HG02885 (cell line): Measurements from ENCODE around the gene DDT.
A peak's percentile ranks its signal among the peaks of the same experiment; 100 is the strongest.
"Not testable (repeated sequence)": the region's sequence is repeated elsewhere in the genome, so short reads cannot be mapped to it uniquely, and the experiment has no call there.

Experiments used
- ATAC-seq: cut with Tn5 transposase; IDR thresholded peaks from one replicate; pipeline ENCODE4 v1.9.1; 2021; ENCODE audit warnings: mild to moderate bottlenecking; ENCODE audit not compliant: unreplicated experiment, poor library complexity

Gene DDT

GRCh38 chr22:23974345-23974744 lies at the start of gene DDT:
DDT (minus strand) TSS chr22:23974441; CDS start chr22:23974414, 27 bp downstream.
- peak; percentile 96 for ATAC-seq

- no peak for ATAC-seq
These were observed 49.1 kb upstream of the DDT start for GRCh38 chr22:24023204-24023789.

GRCh38 chr22:24021304-24021703 lies 47.1 kb upstream of the DDT start:
- ATAC-seq: no peak

- no peak for ATAC-seq
These were observed 41.9 kb upstream of the DDT start for GRCh38 chr22:24016156-24016555.

- ATAC-seq: no peak
These were observed 37.5 kb upstream of the DDT start for GRCh38 chr22:24011735-24012068.

- ATAC-seq: no peak
These were observed 35.8 kb upstream of the DDT start for GRCh38 chr22:24010018-24010391.

GRCh38 chr22:24009227-24010017 lies 35.2 kb upstream of the DDT start:
- no peak for ATAC-seq

GRCh38 chr22:24008381-24009226 lies 34.4 kb upstream of the DDT start:
- no peak for ATAC-seq

GRCh38 chr22:24008022-24008283 lies 33.7 kb upstream of the DDT start:
- ATAC-seq: no peak

- ATAC-seq: no peak
These were observed 33.2 kb upstream of the DDT start for GRCh38 chr22:24007253-24008021.

GRCh38 chr22:24006914-24007214 lies 32.6 kb upstream of the DDT start:
- no peak for ATAC-seq

- ATAC-seq: no peak
These were observed 32.1 kb upstream of the DDT start for GRCh38 chr22:24006207-24006913.

- ATAC-seq: no peak
These were observed 31.0 kb upstream of the DDT start, which contains the start of gene GSTT4 for GRCh38 chr22:24005201-24005600. GSTT4 (minus strand) TSS chr22:24005453; CDS start chr22:24005356, 97 bp downstream.

- ATAC-seq: no peak
These were observed 29.6 kb upstream of the DDT start for GRCh38 chr22:24003887-24004286.

GRCh38 chr22:24002851-24003250 lies 28.6 kb upstream of the DDT start:
- no peak for ATAC-seq

GRCh38 chr22:24002272-24002671 lies 28.0 kb upstream of the DDT start:
- ATAC-seq: no peak

GRCh38 chr22:24001314-24001713 lies 27.1 kb upstream of the DDT start:
- ATAC-seq: no peak

GRCh38 chr22:23999779-24000178 lies 25.5 kb upstream of the DDT start:
- ATAC-seq: not testable (repeated sequence)

- no peak for ATAC-seq
These were observed 22.9 kb upstream of the DDT start for GRCh38 chr22:23997092-23997491.

GRCh38 chr22:23993581-23994177 lies 19.4 kb upstream of the DDT start:
- ATAC-seq: not testable (repeated sequence)
